Measurements from ENCODE around the gene FBXL19. TPM values are rescaled to one million over a fixed set of nuclear protein-coding genes. Genes with fewer than 3 reads are reported as not detected.

Gene FBXL19
- total and polyA plus RNA-seq, 9 of the 15 experiments (the other 6 are each of a cell fraction or from before 2014, with no cell fraction given): 0.13 to 48.0 (median 13.5) TPM; not detected in 1

GRCh38 chr16:30949650-30950515 lies 26.5 kb downstream of the FBXL19 start (continued):
- TF ChIP-seq, protein P1, sequence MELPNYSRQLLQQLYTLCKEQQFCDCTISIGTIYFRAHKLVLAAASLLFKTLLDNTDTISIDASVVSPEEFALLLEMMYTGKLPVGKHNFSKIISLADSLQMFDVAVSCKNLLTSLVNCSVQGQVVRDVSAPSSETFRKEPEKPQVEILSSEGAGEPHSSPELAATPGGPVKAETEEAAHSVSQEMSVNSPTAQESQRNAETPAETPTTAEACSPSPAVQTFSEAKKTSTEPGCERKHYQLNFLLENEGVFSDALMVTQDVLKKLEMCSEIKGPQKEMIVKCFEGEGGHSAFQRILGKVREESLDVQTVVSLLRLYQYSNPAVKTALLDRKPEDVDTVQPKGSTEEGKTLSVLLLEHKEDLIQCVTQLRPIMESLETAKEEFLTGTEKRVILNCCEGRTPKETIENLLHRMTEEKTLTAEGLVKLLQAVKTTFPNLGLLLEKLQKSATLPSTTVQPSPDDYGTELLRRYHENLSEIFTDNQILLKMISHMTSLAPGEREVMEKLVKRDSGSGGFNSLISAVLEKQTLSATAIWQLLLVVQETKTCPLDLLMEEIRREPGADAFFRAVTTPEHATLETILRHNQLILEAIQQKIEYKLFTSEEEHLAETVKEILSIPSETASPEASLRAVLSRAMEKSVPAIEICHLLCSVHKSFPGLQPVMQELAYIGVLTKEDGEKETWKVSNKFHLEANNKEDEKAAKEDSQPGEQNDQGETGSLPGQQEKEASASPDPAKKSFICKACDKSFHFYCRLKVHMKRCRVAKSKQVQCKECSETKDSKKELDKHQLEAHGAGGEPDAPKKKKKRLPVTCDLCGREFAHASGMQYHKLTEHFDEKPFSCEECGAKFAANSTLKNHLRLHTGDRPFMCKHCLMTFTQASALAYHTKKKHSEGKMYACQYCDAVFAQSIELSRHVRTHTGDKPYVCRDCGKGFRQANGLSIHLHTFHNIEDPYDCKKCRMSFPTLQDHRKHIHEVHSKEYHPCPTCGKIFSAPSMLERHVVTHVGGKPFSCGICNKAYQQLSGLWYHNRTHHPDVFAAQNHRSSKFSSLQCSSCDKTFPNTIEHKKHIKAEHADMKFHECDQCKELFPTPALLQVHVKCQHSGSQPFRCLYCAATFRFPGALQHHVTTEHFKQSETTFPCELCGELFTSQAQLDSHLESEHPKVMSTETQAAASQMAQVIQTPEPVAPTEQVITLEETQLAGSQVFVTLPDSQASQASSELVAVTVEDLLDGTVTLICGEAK (IDR thresholded peaks at IDR 0.05): peak; percentile 71; the same call in 1 of the 2 replicates
- TF ChIP-seq, protein P1 (CRISPR knock-in tag; IDR thresholded peaks at IDR 0.05): no peak
- TF ChIP-seq JUN (IDR thresholded peaks at IDR 0.05; ENCODE audit: borderline replicate concordance, low read depth, low read length): no peak; the same call in 1 of the 2 replicates
- TF ChIP-seq JUN (CRISPR knock-in tag; IDR thresholded peaks at IDR 0.05; ENCODE audit: borderline replicate concordance): no peak; the same call in 1 of the 2 replicates
- no peak for TF ChIP-seq CREBBP (IDR thresholded peaks at IDR 0.05; ENCODE audit: low read depth, low read length)
- no peak for TF ChIP-seq HDAC8 (tag; IDR thresholded peaks at IDR 0.05)
- TF ChIP-seq ZNF592 (IDR thresholded peaks at IDR 0.05): peak; percentile 52; the same call in 1 of the 2 replicates
- no peak for TF ChIP-seq PRMT5 (CRISPR knock-in tag; IDR thresholded peaks at IDR 0.05)
- TF ChIP-seq NCOA6 (IDR thresholded peaks at IDR 0.05): no peak
- no peak for TF ChIP-seq ZNF589 (CRISPR knock-in tag; IDR thresholded peaks at IDR 0.05; ENCODE audit: low read depth)
- TF ChIP-seq SETDB1 (IDR thresholded peaks at IDR 0.05; ENCODE audit: low read length): no peak
- no peak for TF ChIP-seq RHOXF2B (CRISPR knock-in tag; conservative IDR thresholded peaks at IDR 0.05)
- TF ChIP-seq, protein P2, sequence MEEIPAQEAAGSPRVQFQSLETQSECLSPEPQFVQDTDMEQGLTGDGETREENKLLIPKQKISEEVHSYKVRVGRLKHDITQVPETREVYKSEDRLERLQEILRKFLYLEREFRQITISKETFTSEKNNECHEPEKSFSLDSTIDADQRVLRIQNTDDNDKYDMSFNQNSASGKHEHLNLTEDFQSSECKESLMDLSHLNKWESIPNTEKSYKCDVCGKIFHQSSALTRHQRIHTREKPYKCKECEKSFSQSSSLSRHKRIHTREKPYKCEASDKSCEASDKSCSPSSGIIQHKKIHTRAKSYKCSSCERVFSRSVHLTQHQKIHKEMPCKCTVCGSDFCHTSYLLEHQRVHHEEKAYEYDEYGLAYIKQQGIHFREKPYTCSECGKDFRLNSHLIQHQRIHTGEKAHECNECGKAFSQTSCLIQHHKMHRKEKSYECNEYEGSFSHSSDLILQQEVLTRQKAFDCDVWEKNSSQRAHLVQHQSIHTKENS (CRISPR knock-in tag; IDR thresholded peaks at IDR 0.05): no peak

All from K562 (cell line).